GM21447 (cell line): Measurements from ENCODE around the gene FBXL19.
A peak's percentile ranks its signal among the peaks of the same experiment; 100 is the strongest.
"Not testable (repeated sequence)": the region's sequence is repeated elsewhere in the genome, so short reads cannot be mapped to it uniquely, and the experiment has no call there.

Experiments used
- ATAC-seq: cut with Tn5 transposase; IDR thresholded peaks from one replicate; pipeline ENCODE4 v1.9.1; 2021; ENCODE audit not compliant: unreplicated experiment

The FBXL19 gene, protein sequence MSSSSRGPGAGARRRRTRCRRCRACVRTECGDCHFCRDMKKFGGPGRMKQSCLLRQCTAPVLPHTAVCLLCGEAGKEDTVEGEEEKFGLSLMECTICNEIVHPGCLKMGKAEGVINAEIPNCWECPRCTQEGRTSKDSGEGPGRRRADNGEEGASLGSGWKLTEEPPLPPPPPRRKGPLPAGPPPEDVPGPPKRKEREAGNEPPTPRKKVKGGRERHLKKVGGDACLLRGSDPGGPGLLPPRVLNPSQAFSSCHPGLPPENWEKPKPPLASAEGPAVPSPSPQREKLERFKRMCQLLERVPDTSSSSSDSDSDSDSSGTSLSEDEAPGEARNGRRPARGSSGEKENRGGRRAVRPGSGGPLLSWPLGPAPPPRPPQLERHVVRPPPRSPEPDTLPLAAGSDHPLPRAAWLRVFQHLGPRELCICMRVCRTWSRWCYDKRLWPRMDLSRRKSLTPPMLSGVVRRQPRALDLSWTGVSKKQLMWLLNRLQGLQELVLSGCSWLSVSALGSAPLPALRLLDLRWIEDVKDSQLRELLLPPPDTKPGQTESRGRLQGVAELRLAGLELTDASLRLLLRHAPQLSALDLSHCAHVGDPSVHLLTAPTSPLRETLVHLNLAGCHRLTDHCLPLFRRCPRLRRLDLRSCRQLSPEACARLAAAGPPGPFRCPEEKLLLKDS

DNA sequence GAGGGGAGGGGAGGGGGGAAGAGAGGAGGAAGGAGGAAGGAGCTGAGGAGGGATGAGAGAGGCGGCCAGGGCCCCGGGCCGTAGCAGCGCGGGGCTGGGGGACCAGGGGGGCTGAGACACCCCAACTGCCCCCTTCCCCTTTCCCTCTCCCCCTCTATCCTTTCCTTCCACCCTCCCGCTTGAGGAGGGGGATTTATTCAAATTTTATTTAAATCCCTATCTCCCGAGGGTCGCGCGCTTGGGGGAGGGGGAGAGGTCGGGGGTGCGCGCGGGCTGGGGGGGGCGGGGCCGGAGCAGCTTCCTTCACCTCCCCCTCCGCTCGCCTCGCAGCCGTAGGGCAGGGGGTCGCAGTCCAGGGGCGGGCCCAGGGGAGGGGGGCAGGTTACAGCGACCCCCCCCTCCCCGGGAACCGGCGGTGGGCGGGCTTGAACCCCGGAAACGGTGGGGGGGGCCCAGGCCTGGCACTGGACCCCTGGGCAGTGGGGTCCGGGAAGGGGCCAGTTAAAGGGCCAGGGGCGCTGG is at the start of gene FBXL19:
TSS of gene FBXL19 (plus strand) at position 19 of the 522 bp plus-strand sequence. CDS start 2,183 bp downstream, outside the sequence.
- ATAC-seq: no peak

DNA sequence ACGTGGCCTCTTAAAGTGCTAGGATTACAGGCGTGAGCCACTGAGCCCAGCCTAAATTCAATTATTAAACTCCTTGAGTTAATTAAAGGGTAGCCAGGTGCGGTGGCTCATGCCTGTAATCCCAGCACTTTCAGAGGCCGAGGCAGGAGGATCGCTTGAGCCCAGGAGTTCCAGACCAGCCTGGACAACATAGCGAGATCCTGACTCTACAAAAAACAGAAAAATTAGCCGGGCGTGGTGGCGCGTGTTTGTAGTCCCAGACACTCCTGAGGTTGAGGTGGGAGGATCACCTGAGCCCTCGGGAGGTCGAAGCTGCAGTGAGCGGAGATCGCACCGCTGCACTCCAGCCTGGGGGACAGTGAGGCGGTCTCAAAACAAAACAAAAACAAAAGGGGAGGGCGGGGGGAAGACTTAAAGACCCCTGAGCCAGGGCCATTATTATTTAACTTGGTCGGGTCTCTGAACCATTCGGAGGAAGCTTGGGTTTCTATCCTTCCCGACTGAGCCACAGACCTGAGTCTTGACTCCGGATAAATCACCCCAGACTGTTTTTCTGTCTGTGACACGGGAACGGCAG is 49.0 kb upstream of the FBXL19 start:
- no peak for ATAC-seq

DNA sequence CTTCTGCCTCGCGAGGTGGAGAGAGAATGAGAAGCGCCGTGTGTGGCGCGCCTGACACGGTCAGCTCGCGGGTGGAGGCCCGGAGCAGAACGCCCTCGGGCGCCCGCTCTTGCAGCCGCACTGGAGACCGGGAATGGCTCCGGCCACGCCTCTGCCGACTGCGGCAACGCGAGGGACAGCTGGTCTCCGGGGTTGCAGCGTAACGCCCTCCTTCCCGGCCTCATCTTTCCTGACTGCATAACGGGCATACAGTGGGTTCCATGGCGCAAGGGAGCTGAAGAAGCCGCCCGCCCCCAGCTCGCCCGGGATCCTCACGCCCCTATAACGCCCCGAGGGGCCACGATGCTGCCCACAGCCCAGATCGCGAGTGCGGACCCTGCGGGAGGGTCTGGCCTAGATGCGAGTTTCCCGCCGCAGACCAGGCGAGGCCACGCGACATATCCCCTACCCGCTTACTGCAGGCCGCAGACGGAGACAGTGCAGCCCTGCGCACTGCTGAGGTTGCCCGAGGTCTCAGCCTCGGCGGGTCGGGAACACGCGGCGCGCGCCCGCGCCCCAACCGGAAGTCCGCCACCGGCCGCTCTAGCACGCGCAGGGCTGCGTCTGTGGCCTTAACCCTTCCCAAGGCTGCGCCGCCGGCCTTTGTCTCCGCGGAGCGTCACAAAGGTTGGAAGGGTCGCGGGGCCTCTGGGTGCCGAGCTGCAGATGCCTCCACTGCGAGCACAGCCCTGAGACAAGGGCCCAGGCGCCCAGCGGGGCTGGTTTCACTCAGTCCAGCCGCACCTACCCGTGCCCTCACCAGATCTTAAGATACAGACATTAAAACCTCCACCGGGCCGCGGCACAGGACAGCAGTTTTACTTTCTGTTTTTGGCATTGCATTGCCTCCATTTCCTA is 48.3 kb upstream of the FBXL19 start:
- peak; percentile 63 for ATAC-seq

DNA sequence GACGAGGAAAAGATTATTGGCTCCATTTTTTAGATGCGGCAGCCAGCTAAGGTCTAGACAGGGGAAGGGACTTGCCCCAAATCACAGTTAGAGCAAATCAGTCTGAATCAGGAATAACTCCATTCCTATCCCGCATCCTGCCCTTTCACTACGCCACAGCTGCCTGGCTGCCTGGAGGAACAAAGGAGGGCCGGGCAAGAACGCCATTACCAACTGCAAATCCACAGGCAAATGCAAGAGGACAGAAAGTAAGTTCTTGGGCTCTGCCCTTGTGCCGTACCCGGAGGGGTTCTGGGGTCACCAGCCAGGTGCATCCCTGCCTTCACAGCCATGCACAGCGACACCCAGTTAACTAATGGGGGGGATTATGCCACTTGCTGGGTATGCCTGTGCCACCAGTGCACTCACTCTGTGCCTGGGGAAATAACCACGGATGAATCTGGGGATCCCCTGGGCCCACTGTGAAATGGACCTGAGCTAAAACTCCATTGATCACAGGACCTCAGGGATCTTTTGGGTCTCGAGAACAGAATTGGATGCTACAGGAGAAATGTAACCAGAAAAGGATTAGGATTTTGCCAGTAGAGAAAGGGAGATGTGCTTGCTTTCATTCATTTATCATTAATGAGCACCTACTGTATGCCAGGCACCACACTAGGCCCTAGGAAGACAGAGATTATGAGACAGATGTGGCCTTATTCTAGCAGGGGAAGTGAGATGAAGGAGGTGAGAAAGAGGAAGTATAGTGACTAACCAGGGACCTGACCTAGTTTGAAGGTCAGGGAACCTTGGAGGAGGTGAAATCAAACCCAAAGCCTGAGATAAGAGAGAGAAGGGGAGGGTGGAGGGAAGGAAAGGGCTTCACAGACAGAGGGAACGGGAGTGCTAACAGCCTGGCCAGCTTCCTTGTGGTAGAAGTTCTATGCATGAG is 47.2 kb upstream of the FBXL19 start:
- ATAC-seq: no peak

DNA sequence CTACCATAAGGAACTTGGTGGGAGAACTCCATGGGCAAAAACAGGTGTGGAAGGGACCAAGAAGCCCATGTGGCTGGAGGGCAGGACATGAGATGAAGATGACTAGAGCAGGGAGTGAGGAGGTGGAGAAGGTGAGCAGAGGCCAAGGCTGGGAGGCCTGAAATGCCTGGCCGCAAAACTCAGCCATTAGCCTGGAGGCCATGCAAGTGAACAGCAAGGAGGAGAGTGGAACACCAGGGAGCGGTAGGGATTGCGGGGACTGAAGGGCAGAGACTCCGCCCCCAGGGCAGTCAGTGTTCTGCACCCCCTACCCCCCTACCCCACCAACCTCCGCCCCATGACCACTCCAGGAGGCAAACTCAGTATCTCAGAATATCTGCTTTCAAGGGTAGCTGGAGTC is 46.5 kb upstream of the FBXL19 start:
- no peak for ATAC-seq

DNA sequence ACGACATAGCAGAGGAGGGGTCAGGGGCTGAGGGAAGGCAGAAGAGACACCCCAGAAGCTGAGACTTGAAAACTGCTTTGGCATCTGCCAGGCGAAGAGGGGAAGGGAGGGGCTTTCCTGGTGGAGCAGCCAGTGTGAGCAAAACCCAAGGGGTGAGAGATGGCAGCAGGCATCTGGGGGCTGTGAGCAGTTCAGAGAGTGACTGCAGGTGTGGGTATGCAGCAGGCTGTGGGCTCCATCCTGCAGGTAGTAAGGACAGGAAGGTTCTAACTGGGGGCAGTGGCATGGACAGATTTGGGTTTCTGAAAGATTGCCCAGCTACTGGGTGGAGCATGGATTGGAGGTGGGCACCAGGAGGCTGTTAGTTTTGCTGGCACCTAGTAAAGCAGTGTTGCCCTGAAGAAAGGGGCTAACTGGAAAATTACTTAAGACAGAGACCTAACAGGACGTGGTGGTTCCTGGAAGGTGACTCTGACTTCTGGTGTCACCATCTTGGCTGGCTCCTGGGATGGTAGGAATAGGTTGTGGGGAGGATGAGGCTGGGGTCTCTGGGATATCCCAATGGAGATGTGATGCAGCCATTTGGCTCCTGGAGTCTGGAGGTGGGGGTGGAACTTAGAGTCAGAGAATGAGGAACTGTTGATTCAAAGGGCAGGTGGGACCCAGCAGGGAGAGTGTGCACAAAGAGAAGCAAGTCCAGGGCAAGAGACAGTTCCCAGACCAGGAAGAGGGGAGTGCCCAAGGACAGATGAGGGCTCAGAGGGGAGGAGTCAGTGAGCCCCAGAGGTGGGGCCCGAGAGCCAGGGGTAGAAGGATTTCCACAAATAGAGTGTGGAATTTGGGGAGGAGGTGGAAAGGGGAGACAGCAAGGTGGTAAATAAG is 40.7 kb upstream of the FBXL19 start:
- ATAC-seq: no peak

DNA sequence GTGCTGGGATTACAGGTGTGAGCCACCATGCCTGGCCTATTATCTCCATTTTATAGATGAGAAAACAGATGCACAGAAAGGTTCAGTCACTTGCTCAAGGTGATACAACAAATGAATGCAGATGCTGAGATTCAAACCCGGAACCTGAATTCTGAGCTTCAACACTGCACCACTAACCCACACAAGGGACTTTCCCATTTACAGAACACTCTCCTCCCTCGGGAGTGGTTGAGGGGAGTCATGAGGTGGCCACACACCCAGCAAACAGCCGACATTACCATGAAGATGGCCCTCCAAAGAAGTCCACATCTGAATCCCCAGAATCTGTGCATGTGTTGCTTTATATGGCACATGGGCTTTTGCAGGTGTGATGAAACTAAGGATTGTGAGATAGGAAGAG is 38.6 kb upstream of the FBXL19 start:
- ATAC-seq: no peak

DNA sequence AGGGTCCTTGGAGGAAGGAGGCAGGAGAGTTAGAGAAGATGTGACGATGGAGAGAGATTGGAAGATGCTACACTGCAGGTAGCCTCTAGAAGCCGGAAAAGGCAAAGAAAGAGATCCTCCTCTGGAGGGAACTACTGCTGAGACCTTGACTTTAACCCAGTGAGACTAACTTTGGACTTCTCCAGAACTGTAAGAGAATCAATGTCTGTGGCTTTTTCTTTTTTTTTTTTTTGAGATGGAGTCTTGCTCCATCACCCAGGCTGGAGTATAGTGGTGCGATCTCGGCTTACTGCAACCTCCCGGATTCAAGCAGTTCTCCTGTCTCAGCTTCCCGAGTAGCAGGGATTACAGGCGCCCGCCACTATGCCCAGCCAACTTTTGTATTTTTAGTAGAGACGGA is 38.2 kb upstream of the FBXL19 start:
- ATAC-seq: no peak

DNA sequence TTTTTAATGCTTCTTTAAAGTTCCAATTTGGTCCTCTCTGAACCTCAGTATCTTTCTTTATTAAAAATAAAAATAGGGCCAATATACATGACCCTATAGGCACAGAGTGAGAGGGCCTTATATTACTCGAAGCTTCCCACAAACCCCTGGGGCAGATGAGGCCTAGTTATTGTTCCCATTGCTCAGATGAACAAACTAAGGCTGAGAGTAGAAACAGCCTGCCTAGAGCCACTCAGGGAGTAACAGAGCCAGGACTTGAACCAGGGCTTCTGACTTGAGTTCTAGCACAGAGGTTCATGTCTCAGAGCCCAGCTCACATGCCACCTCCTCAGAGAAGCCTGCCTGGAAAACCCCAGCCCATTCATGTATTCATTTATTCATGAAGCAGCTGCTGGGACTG is 37.2 kb upstream of the FBXL19 start:
- ATAC-seq: no peak

DNA sequence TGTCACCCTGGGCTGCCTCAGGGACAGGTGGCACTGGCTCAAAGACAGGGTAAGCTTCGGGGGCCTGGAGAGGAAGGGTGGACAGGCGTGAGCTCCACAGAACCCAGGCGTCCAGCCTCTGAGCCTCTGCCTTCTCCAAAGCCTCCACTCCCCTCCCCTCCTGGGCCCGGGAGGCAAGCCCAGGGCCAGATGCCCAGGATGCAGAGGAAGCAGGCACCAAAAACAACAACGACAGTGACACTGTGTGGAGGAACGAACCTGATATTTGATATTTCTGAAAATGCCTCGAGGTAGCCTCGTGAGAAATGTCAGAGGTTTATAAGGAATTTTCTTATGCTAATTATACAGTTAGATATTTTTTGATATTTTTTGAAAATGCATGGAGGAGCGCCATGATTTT is 35.4 kb upstream of the FBXL19 start:
- ATAC-seq: no peak

DNA sequence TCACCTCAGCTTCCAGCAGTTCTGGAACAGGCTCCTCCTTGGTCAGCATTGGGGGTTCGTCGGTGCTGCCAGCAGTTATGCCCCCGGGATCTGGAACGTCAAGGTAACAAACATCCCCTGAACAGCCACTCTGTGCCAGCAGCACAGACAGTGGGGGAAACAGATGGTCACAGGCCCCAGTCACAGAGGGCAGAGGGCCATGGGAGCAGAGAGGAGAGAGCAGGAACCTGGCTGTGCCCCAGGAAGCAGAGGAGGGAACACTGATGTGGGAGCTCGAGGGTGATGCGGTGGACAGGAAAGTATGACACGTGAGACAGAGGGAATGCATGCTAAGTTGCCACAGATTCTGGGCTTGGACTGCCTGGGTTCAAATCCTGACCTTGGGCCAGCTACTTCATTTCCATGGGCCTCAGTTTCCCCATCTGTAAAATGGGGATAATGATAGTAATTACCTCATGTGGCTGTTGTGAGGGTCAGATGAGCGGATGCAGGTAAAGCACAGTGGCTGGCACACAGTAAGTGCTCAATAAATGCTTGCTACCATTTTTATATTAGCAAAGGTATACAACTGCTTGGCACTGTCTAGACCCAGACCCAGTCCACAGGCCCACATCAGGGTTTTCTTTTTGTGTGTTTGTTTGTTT is 34.4 kb upstream of the FBXL19 start:
- no peak for ATAC-seq

DNA sequence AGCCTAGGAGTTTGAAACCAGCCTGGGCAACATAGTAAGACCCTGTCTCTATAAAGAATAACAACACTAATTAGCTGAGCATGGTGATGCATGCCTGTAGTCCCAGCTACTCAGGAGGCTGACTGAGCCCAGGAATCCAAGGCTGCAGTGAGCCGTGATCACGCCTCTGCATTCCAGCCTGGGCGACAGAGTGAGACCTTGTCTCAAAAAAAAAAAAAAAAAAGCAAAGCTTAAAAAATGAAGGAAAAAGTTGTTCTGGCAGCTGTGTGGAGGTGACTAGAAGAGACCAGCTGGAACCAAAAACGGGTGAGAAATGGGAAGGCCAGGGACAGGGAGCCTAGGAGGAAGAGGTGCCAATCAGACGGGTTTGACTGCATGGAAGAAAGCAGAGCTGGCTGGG is 33.7 kb upstream of the FBXL19 start:
- ATAC-seq: no peak

DNA sequence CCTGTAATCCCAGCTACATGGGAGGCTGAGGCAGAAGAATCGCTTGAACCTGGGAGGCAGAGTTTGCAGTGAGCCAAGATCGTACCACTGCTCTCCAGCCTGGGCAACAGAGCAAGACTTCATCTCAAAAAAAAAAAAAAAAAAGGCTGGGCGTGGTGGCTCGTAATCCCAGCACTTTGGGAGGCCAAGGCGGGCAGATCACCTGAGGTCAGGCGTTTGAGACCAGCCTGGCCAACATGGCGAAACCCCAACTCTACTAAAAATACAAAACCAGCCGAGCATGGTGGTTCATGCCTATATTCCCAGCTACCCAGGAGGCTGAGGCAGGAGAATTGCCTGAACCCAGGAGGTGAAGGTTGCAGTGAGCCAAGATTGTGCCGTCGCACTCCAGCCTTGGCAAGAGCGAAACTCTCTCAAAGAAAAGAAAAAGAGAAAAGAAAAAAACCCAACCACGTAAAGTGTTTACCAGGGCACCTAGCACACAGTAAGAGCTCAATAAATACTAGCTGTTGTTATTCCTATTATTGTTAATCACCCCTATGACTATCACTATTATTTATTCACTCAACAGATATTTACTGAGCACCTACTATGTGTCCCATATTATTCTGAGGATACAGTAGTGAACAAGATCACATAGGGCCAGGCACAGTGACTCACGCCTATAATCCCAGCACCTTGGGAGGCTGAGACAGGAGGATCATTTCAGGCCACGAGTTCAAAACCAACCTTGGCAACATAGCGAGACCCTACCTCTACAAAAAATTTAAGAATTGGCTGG is 32.1 kb upstream of the FBXL19 start:
- ATAC-seq: not testable (repeated sequence)

DNA sequence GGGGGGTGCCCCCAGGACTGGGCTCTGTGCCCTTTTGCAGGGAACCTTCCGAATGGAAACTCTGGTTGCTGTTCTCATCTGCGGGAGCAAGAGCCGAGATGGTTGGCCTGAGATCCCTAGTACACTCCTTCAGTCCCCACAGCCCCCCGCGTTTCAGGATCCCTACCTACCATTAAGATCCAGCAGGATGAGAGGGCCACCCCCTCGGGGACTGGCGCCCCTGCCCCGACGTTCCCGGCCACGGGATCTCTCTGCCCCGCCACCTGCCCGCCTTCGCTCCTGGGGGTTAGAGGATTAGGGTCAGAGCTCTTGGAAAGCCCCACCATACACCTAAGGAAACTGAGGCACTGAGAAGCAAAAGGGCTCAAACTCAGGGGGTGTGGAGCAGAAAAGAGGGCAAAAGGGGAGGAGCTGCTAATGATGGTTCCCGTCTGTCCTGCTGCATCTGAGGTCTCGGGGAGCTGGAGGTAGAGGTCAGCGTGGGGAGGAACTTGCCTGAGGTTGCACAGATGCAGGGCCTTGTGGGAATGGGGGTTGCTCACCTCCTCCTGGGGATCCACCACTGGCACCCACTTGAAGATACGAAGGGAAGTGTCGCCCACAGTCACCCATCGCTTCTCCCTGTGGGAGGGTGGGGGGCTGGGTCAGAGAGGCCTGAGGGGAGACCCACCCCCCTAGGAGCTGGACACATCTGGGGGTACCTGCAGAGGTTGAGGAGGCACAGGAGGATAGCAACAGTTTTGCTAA is 30.5 kb upstream of the FBXL19 start:
- no peak for ATAC-seq

DNA sequence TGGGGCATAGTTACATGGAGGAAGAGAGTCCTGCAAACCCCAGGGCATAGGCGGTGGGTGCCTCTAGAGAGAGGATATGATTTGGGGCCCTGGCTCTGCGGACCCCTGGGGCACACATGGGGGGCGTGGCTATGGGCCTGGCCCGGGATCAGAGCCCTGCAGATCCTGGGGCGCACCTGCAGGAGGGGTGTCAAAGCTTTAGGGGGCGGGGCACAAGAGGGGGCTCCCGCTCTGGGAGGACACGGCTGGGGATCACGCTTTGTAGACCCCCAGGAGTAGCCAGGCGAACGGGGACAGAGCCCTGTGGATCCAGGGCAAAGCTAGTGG is 30.0 kb upstream of the FBXL19 start:
- peak; percentile 10 for ATAC-seq

DNA sequence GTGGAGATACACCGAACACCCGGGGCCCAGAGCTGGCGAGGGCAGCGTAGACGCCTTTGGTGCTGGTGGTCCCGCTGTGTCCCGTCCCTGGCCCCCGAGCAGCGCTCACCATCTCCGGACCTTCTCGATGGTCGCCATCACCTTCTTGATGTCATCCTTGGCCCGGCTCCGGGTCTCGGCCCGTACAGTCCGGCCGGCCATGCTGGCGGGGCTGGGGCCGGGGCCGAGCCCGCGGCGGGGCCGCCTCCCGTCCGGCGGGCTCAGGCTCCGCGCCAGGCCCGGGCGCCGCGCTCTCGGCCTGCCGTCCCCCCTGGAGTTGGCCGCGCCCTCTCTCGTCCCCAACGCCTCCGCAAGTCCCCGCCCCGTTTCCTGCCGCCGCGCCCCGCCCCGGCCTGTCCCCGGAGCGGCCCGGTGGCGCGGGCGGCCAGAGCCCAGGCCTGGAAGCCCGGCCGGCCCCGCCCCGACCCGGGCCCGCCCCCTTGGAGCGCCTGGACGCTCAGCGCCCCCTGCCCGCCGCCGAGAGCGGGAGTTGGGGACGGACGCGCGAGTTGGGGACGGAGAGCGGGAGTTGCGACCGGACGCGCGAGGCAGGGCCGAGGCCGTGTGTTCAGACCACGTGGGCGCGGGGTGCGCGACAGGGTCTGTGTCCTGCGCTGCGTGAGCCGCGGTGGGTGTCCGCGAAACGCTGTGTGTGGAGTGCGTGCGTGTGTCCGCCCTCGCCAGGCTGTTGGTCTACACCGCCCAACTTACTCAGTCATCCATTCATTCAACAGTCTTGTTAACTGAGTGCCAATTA is 29.4 kb upstream of the FBXL19 start, which contains the start of gene BCL7C:
TSS of gene BCL7C (minus strand) at position 334 of the 796 bp plus-strand sequence. CDS start at position 201, 133 bp downstream.
- ATAC-seq: peak; percentile 65
